Astrocyte (in vitro differentiated cells and primary cell): Measurements from ENCODE around the gene CEP128.

Experiments
- CTCF ChIP-seq: IDR thresholded peaks from 2 replicates; pipeline ENCODE4 v1.5.1; 2011; ENCODE audit warnings: low read depth, mild to moderate bottlenecking, inconsistent platforms, low read length, moderate library complexity; ENCODE audit not compliant: insufficient read depth
- EZH2 ChIP-seq: IDR thresholded peaks from 2 replicates; pipeline ENCODE4 v1.6.1; 2012; ENCODE audit warnings: mild to moderate bottlenecking, low read length, inconsistent platforms; ENCODE audit not compliant: insufficient read depth

- TF ChIP-seq CTCF (no peak), EZH2 (no peak)
Measured at GRCh38 chr14:80974679-80975078, 33.1 kb upstream of the CEP128 start.
